Uterus (tissue), 2 donors: ENCODE results near the gene SFR1.

Experiments used
- CTCF ChIP-seq, 4 experiments: fragments of 200-600 bp in 2 of 4; fragments of 450-650 bp in 2 of 4; sonication (generic) in 2 of 4; IDR thresholded peaks; one replicate each; pipeline ENCODE4 v1.5.1; 2016 to 2019; ENCODE audit warnings: antibody characterized with exemption in 4 of 4, mild to moderate bottlenecking in 2 of 4, moderate library complexity in 1 of 4
- POLR2A ChIP-seq, 2 donors: fragments of 450-650 bp; IDR thresholded peaks; one replicate each; pipeline ENCODE4 v1.6.1; 2016; ENCODE audit warnings: antibody characterized with exemption in 2 of 2, mild to moderate bottlenecking in 1 of 2, moderate library complexity in 1 of 2

- TF ChIP-seq POLR2A (IDR thresholded peaks at IDR 0.05) (no peak), CTCF (IDR thresholded peaks at IDR 0.05) (no peak)
Measured at GRCh38 chr10:104138131-104138530, 16.2 kb downstream of the SFR1 start.
